Measurements from ENCODE around the gene USP48.
A peak's percentile ranks its signal among the peaks of the same experiment; 100 is the strongest.
"Not testable (repeated sequence)": the region's sequence is repeated elsewhere in the genome, so short reads cannot be mapped to it uniquely, and the experiment has no call there.

Gene USP48

GRCh38 chr1:21770602-21771001 lies 12.3 kb downstream of the USP48 start:
- DNase-seq: not testable (repeated sequence)

GRCh38 chr1:21770201-21770600 lies 12.7 kb downstream of the USP48 start:
- DNase-seq: no peak

GRCh38 chr1:21767106-21767505 lies 15.8 kb downstream of the USP48 start:
- not testable (repeated sequence) for DNase-seq

- no peak for DNase-seq
These were observed 16.7 kb downstream of the USP48 start for GRCh38 chr1:21766210-21766609.

GRCh38 chr1:21764615-21765423 lies 18.1 kb downstream of the USP48 start:
- DNase-seq: peak; percentile 47 to 77

- DNase-seq: no peak
These were observed 19.1 kb downstream of the USP48 start for GRCh38 chr1:21763694-21764419.

- DNase-seq: no peak
These were observed 19.7 kb downstream of the USP48 start for GRCh38 chr1:21763236-21763635.

GRCh38 chr1:21762022-21762404 lies 20.9 kb downstream of the USP48 start:
- no peak for DNase-seq

- DNase-seq: no peak
These were observed 21.9 kb downstream of the USP48 start for GRCh38 chr1:21761052-21761451.

- no peak for DNase-seq
These were observed 23.1 kb downstream of the USP48 start for GRCh38 chr1:21759818-21760217.

- DNase-seq: no peak
These were observed 23.8 kb downstream of the USP48 start for GRCh38 chr1:21759182-21759581.

- no peak for DNase-seq
These were observed 24.3 kb downstream of the USP48 start for GRCh38 chr1:21758614-21759013.

- no peak for DNase-seq
These were observed 26.4 kb downstream of the USP48 start for GRCh38 chr1:21756393-21757089.

GRCh38 chr1:21755067-21755466 lies 27.9 kb downstream of the USP48 start:
- DNase-seq: no peak

GRCh38 chr1:21754583-21754982 lies 28.4 kb downstream of the USP48 start:
- no peak for DNase-seq

GRCh38 chr1:21752186-21752585 lies 30.8 kb downstream of the USP48 start:
- DNase-seq: no peak

GRCh38 chr1:21751281-21751680 lies 31.7 kb downstream of the USP48 start:
- no peak for DNase-seq

GRCh38 chr1:21750841-21751240 lies 32.1 kb downstream of the USP48 start:
- no peak for DNase-seq

- no peak for DNase-seq
These were observed 33.0 kb downstream of the USP48 start for GRCh38 chr1:21749859-21750468.

- peak; percentile 3 to 80 for DNase-seq
These were observed 33.8 kb downstream of the USP48 start for GRCh38 chr1:21749109-21749508.

- DNase-seq: no peak
These were observed 39.5 kb downstream of the USP48 start for GRCh38 chr1:21743476-21743875.

GRCh38 chr1:21742578-21742977 lies 40.4 kb downstream of the USP48 start:
- no peak for DNase-seq

GRCh38 chr1:21741206-21741605 lies 41.7 kb downstream of the USP48 start:
- no peak for DNase-seq

Measured in NCI-H446 (cell line).